Measurements from ENCODE around the gene SUN1. TPM values are rescaled to one million over a fixed set of nuclear protein-coding genes. Genes with fewer than 3 reads are reported as not detected.

The SUN1 gene
- total and polyA plus RNA-seq, 7 experiments from 2014 or later = 39.4 to 254 (median 97.2) TPM

DNA sequence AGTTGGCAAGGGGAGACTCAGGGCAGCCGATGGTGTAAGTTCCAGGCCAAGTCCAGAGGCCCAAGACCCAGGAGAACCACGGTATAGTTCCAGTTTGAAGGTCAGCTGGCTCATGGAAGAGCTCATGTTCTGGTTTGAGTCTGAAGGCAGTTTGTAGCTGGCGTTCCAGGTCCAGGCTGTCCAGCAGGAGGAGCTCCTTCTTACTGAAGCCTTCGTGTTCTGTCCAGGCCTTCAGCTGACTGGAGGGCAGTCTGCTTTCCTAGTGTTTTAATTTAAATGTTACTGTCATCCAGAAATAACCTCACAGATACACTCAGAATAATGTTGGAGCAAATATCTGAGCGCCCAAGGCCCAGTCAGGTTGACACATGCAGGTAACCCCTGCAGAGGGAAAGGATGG lies 4.2 kb downstream of the SUN1 start:
- ATAC-seq = no peak
- Histone ChIP-seq H3K4me1 (ENCODE audit: control insufficient read depth in 2 of 2, insufficient read depth in 2 of 2, low read length in 2 of 2) (peaks cover 15 to 22% of the 10 kb centered on the region in 2 donors), H3K27ac (ENCODE audit: low read depth, low read length) (no peak overlapping the region), H3K27me3 (ENCODE audit: control insufficient read depth in 2 of 2, insufficient read depth in 2 of 2, low read length in 2 of 2) (no peaks in the 10 kb centered on the region), H3K36me3 (ENCODE audit: control insufficient read depth in 2 of 3, insufficient read depth in 3 of 3, low read length in 3 of 3) (peaks cover 0 to 43% (median 6%) of the 10 kb centered on the region in 3 experiments), H3K4me3 (ENCODE audit: low read length) (no peak overlapping the region), H3K9me3 (ENCODE audit: control insufficient read depth in 2 of 3, low read length in 3 of 3) (no peaks in the 10 kb centered on the region)
- CTCF ChIA-PET = interaction anchor here (0.7 to 2.2 kb wide), 2 partner anchors 17 to 36 kb away, joined by 3 to 10 read pairs; no protein-coding TSS in a partner anchor
- DNase-seq = no peak
- intact Hi-C loops (cut with micrococcal nuclease) = loop anchor here in 1 of 2 donors (1.0 to 10.0 kb wide), 2 partner anchors 50 to 232 kb away; no protein-coding TSS in a partner anchor
- peak overlapping the region in 1 of 10 donors; percentile 72 for H3K4me3 Mint-ChIP-seq
- peak overlapping the region in 7 of 9 donors; percentile 0 to 97 (median 70) for H3K27ac Mint-ChIP-seq
- POLR2A ChIA-PET = no interaction called here
- H3K36me3 Mint-ChIP-seq = peaks cover 3 to 34% (median 10%) of the 10 kb centered on the region in 5 donors
- H3K4me1 Mint-ChIP-seq = peaks cover 21 to 41% (median 34%) of the 10 kb centered on the region in 7 donors
- no peaks in the 10 kb centered on the region for H3K9me3 Mint-ChIP-seq
- no peaks in the 10 kb centered on the region for H3K27me3 Mint-ChIP-seq

DNA sequence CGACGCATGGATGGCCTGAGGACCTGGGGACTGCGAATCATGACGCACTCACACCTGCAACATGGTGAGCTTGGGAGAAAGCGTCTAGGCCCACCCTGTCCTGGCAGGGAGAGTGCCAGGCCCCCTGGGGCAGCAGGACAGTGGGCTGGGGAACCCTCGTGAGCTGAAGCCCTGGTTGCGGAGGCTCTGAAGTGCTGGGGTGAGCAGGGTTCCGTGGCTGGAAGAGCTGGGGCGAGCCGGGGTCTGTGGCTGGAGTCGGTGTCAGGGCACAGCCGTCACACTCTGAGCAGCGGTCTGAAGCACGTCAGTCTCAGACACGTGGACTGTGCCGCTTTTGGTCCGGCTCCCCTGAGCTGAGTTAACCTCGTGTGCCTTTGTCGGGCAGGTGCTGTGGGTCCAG lies 4.7 kb downstream of the SUN1 start:
- Mint-ChIP-seq H3K27ac (peak overlapping the region in 5 of 9 donors; percentile 15 to 97 (median 49)), H3K4me3 (no peak overlapping the region), H3K9me3 (no peaks in the 10 kb centered on the region), H3K4me1 (peaks cover 18 to 36% (median 28%) of the 10 kb centered on the region in 7 donors), H3K36me3 (peaks cover 6 to 37% (median 10%) of the 10 kb centered on the region in 5 donors), H3K27me3 (no peaks in the 10 kb centered on the region)
- H3K4me3 ChIP-seq (ENCODE audit: low read length) = no peak overlapping the region
- peaks cover 0 to 46% (median 6%) of the 10 kb centered on the region in 3 experiments for H3K36me3 ChIP-seq (ENCODE audit: control insufficient read depth in 2 of 3, insufficient read depth in 3 of 3, low read length in 3 of 3)
- no peaks in the 10 kb centered on the region for H3K27me3 ChIP-seq (ENCODE audit: control insufficient read depth in 2 of 2, insufficient read depth in 2 of 2, low read length in 2 of 2)
- DNase-seq (no peak), ATAC-seq (no peak)
- ChIA-PET CTCF (interaction anchor here (0.7 to 2.2 kb wide), 2 partner anchors 16 to 35 kb away, joined by 3 to 10 read pairs; no protein-coding TSS in a partner anchor), POLR2A (no interaction called here)
- peaks cover 9 to 17% of the 10 kb centered on the region in 2 donors for H3K4me1 ChIP-seq (ENCODE audit: control insufficient read depth in 2 of 2, insufficient read depth in 2 of 2, low read length in 2 of 2)
- H3K9me3 ChIP-seq (ENCODE audit: control insufficient read depth in 2 of 3, low read length in 3 of 3) = no peaks in the 10 kb centered on the region
- intact Hi-C loops (cut with micrococcal nuclease) = loop anchor here in 1 of 2 donors (10.0 kb wide), 1 partner anchor 232 kb away; no protein-coding TSS in a partner anchor
- no peak overlapping the region for H3K27ac ChIP-seq (ENCODE audit: low read depth, low read length)

DNA sequence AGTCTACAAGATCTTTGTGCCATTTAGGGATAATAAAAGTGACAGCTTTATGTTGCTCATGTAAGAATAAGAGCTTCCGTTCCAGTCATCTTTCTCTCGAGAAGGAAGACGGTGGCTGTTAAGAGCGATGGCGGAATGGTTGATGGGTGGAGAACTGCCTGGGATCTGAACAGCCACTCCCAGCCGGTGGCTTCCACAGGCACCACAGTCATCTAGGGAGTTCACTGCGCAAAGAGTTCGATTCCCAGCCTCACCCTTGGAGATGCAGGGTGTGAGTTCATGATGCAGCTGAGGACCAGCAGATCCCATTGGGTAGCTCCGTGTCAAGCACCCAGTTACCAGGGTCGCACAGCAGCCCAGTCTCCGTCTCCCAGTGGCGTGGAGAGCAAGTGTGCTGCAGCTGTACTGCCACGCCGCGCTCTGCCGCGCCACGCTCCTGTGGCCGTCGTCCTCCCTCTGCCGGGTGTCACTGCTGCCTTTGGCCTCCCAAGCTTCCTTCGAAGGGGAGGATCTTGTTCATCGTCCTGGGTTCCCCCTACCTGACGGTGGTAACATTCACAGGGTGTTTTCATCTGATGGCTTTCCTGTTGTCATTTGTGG lies 7.8 kb downstream of the SUN1 start:
- H3K27ac Mint-ChIP-seq = no peak overlapping the region
- no peak for ATAC-seq
- peaks cover 5 to 56% (median 21%) of the 10 kb centered on the region in 5 donors for H3K36me3 Mint-ChIP-seq
- POLR2A ChIA-PET = interaction anchor here (0.9 kb wide), 1 partner anchor 45 kb away, joined by 5 read pairs; no protein-coding TSS in a partner anchor
- intact Hi-C loops (cut with micrococcal nuclease) = no loop called here
- no peak overlapping the region for H3K4me3 ChIP-seq (ENCODE audit: low read length)
- H3K9me3 Mint-ChIP-seq = no peaks in the 10 kb centered on the region
- H3K4me3 Mint-ChIP-seq = no peak overlapping the region
- no peaks in the 10 kb centered on the region for H3K27me3 ChIP-seq (ENCODE audit: control insufficient read depth in 2 of 2, insufficient read depth in 2 of 2, low read length in 2 of 2)
- no peak for DNase-seq
- peaks cover 0 to 6% of the 10 kb centered on the region in 2 donors for H3K4me1 ChIP-seq (ENCODE audit: control insufficient read depth in 2 of 2, insufficient read depth in 2 of 2, low read length in 2 of 2)
- H3K27ac ChIP-seq (ENCODE audit: low read depth, low read length) = no peak overlapping the region
- H3K9me3 ChIP-seq (ENCODE audit: control insufficient read depth in 2 of 3, low read length in 3 of 3) = no peaks in the 10 kb centered on the region
- H3K27me3 Mint-ChIP-seq = no peaks in the 10 kb centered on the region
- peaks cover 5 to 24% (median 11%) of the 10 kb centered on the region in 7 donors for H3K4me1 Mint-ChIP-seq
- CTCF ChIA-PET = no interaction called here
- peaks cover 0 to 77% (median 14%) of the 10 kb centered on the region in 3 experiments for H3K36me3 ChIP-seq (ENCODE audit: control insufficient read depth in 2 of 3, insufficient read depth in 3 of 3, low read length in 3 of 3)

DNA sequence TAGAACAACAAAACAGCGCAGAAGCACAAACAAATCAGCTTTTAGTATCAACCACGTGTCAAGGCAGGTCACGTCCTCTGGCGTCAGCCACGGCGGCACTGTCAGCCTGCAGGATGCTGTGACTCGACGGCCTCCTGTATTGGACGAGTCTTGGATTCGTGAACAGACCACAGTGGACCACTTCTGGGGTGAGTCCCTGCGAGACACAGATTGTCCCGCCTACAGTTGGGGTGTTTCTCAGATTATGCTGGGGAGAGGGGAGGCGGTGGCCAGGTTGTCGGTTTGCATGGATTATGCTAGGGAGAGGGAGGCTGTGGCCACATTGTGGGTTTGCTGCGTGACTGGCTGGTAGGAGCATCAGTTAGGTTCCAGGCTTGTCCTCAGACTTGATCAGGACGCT lies 9.7 kb downstream of the SUN1 start:
- CTCF ChIA-PET = interaction anchor here (0.7 kb wide), 1 partner anchor 510 kb away, joined by 3 read pairs; no protein-coding TSS in a partner anchor
- H3K36me3 ChIP-seq (ENCODE audit: control insufficient read depth in 2 of 3, insufficient read depth in 3 of 3, low read length in 3 of 3) = peaks cover 0 to 65% (median 14%) of the 10 kb centered on the region in 3 experiments
- H3K27ac Mint-ChIP-seq = peak overlapping the region in 1 of 9 donors; percentile 18

DNA sequence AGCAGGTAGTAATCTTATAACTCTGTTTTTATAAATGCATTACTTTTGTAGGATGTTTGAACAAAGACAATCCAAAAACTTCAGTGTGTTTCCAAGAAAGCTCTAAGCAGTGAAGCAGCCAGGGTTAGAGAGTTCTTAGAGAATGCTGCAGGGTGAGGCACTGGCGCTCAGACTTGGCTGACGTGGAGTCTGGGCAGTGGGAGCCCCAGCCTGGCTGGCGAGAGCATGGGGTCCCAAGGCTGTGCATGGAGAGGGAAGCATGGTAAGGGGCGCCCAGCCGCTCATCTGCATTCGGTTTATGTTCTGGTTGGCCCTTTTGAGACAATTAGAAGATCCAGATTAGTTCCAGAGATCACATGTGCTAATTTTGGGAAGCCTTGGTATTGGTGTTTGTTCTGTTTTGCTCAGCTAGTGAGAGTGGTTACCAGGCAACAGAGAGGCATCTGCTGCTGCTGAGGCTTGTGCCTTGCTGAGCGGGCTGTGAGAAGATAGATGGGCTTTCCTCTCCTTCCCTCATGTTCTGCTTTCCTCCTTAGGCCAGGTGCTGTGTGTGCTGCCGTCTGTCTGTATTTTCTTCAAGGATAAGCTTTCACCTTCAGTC lies 10.3 kb downstream of the SUN1 start:
- H3K9me3 ChIP-seq (ENCODE audit: control insufficient read depth in 2 of 3, low read length in 3 of 3) = no peaks in the 10 kb centered on the region
- H3K27me3 ChIP-seq (ENCODE audit: control insufficient read depth in 2 of 2, insufficient read depth in 2 of 2, low read length in 2 of 2) = no peaks in the 10 kb centered on the region
- peaks cover 0 to 59% (median 14%) of the 10 kb centered on the region in 3 experiments for H3K36me3 ChIP-seq (ENCODE audit: control insufficient read depth in 2 of 3, insufficient read depth in 3 of 3, low read length in 3 of 3)
- Mint-ChIP-seq H3K9me3 (no peaks in the 10 kb centered on the region), H3K27me3 (no peaks in the 10 kb centered on the region), H3K27ac (no peak overlapping the region), H3K4me3 (no peak overlapping the region), H3K36me3 (peaks cover 5 to 48% (median 27%) of the 10 kb centered on the region in 5 donors), H3K4me1 (peaks cover 0 to 2% (median 0%) of the 10 kb centered on the region in 7 donors)
- no peak for ATAC-seq
- H3K4me3 ChIP-seq (ENCODE audit: low read length) = no peak overlapping the region
- DNase-seq = no peak
- H3K27ac ChIP-seq (ENCODE audit: low read depth, low read length) = no peak overlapping the region
- CTCF ChIA-PET = no interaction called here
- no peaks in the 10 kb centered on the region for H3K4me1 ChIP-seq (ENCODE audit: control insufficient read depth in 2 of 2, insufficient read depth in 2 of 2, low read length in 2 of 2)
- POLR2A ChIA-PET = no interaction called here
- intact Hi-C loops (cut with micrococcal nuclease) = no loop called here

More for the DNA sequence above, 9.7 kb downstream of the SUN1 start:
- no peak overlapping the region for H3K4me3 Mint-ChIP-seq
- Histone ChIP-seq H3K9me3 (ENCODE audit: control insufficient read depth in 2 of 3, low read length in 3 of 3) (no peaks in the 10 kb centered on the region), H3K27me3 (ENCODE audit: control insufficient read depth in 2 of 2, insufficient read depth in 2 of 2, low read length in 2 of 2) (no peaks in the 10 kb centered on the region), H3K4me3 (ENCODE audit: low read length) (no peak overlapping the region), H3K27ac (ENCODE audit: low read depth, low read length) (no peak overlapping the region), H3K4me1 (ENCODE audit: control insufficient read depth in 2 of 2, insufficient read depth in 2 of 2, low read length in 2 of 2) (no peaks in the 10 kb centered on the region)
- H3K9me3 Mint-ChIP-seq = no peaks in the 10 kb centered on the region
- POLR2A ChIA-PET = interaction anchor here (1.0 kb wide), 1 partner anchor 13 kb away, joined by 3 read pairs; no protein-coding TSS in a partner anchor
- H3K4me1 Mint-ChIP-seq = peaks cover 0 to 7% (median 2%) of the 10 kb centered on the region in 7 donors
- intact Hi-C loops (cut with micrococcal nuclease) = no loop called here
- ATAC-seq (no peak), DNase-seq (no peak)
- H3K36me3 Mint-ChIP-seq = peaks cover 5 to 52% (median 27%) of the 10 kb centered on the region in 5 donors
- no peaks in the 10 kb centered on the region for H3K27me3 Mint-ChIP-seq

DNA sequence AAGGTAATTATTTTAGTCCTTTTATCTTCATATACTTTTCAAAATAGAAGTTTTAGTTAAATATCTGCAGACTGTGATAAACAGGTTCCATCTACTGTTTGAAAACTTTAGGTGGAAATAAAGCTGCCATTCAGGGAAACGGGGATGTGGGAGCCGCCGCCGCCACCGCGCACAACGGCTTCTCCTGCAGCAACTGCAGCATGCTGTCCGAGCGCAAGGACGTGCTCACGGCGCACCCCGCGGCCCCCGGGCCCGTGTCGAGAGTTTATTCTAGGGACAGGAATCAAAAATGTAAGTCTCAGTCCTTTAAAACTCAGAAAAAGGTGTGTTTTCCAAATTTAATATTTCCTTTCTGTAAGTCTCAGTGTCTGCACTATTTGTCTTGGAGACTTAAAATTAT lies 11.0 kb downstream of the SUN1 start:
- Mint-ChIP-seq H3K27ac (no peak overlapping the region), H3K4me1 (no peaks in the 10 kb centered on the region), H3K4me3 (no peak overlapping the region), H3K36me3 (peaks cover 7 to 49% (median 29%) of the 10 kb centered on the region in 5 donors), H3K27me3 (no peaks in the 10 kb centered on the region), H3K9me3 (no peaks in the 10 kb centered on the region)
- H3K4me1 ChIP-seq (ENCODE audit: control insufficient read depth in 2 of 2, insufficient read depth in 2 of 2, low read length in 2 of 2) = no peaks in the 10 kb centered on the region
- H3K4me3 ChIP-seq (ENCODE audit: low read length) = no peak overlapping the region
- CTCF ChIA-PET = no interaction called here
- ATAC-seq (no peak), DNase-seq (no peak)
- POLR2A ChIA-PET = no interaction called here
- peaks cover 0 to 57% (median 14%) of the 10 kb centered on the region in 3 experiments for H3K36me3 ChIP-seq (ENCODE audit: control insufficient read depth in 2 of 3, insufficient read depth in 3 of 3, low read length in 3 of 3)
- intact Hi-C loops (cut with micrococcal nuclease) = no loop called here
- H3K27me3 ChIP-seq (ENCODE audit: control insufficient read depth in 2 of 2, insufficient read depth in 2 of 2, low read length in 2 of 2) = no peaks in the 10 kb centered on the region
- H3K9me3 ChIP-seq (ENCODE audit: control insufficient read depth in 2 of 3, low read length in 3 of 3) = no peaks in the 10 kb centered on the region
- H3K27ac ChIP-seq (ENCODE audit: low read depth, low read length) = no peak overlapping the region

Data from naive thymus-derived CD4-positive, alpha-beta T cell (primary cell).